ENCODE measurements around the gene HNRNPH1. TPM values are rescaled to one million over a fixed set of nuclear protein-coding genes. Genes with fewer than 3 reads are reported as not detected.

HNRNPH1 gene
- total and polyA plus RNA-seq, 4 donors = 185 to 1,791 (median 306) TPM

DNA sequence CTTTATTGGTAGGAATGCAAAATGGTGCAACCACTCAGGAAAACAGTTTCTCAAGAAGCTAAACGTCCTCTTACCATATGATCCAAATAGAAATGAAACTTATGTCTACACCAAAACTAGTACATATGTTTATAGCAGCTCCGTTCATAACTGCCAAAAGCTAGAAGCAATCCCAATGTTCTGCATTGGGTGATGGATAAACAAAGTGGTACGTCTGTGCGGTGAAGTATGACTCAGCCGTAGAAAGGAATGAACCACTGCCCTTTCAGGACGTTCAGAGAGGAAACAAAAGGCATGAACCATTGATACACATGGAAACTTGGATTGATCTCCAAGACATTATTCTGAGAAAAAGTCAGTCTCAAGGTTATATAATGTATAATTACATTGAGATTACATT is 27.6 kb downstream of the HNRNPH1 start:
- H3K4me1 ChIP-seq (ENCODE audit: control insufficient read depth in 5 of 5, insufficient read depth in 5 of 5, low read length in 5 of 5) = no peaks in the 10 kb centered on the region
- no peak overlapping the region for H3K4me3 ChIP-seq
- WGBS, 2 donors = 80 to 82% methylated on average over 6 of the region's 6 CpGs
- no peak for ATAC-seq (ENCODE audit: insufficient read depth, low FRiP score)
- no peak overlapping the region for H3K27ac ChIP-seq (ENCODE audit: low read depth in 1 of 2, low read length in 1 of 2)
- H3K27me3 ChIP-seq (ENCODE audit: control insufficient read depth in 3 of 3, insufficient read depth in 3 of 3, low read length in 2 of 3) = no peaks in the 10 kb centered on the region
- no peaks in the 10 kb centered on the region for H3K9me3 ChIP-seq (ENCODE audit: control insufficient read depth in 4 of 4, insufficient read depth in 3 of 4, low read length in 3 of 4)
- TF ChIP-seq, protein P1, sequence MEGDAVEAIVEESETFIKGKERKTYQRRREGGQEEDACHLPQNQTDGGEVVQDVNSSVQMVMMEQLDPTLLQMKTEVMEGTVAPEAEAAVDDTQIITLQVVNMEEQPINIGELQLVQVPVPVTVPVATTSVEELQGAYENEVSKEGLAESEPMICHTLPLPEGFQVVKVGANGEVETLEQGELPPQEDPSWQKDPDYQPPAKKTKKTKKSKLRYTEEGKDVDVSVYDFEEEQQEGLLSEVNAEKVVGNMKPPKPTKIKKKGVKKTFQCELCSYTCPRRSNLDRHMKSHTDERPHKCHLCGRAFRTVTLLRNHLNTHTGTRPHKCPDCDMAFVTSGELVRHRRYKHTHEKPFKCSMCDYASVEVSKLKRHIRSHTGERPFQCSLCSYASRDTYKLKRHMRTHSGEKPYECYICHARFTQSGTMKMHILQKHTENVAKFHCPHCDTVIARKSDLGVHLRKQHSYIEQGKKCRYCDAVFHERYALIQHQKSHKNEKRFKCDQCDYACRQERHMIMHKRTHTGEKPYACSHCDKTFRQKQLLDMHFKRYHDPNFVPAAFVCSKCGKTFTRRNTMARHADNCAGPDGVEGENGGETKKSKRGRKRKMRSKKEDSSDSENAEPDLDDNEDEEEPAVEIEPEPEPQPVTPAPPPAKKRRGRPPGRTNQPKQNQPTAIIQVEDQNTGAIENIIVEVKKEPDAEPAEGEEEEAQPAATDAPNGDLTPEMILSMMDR (IDR thresholded peaks at IDR 0.05; ENCODE audit: control extremely low read depth, extremely low read depth) = no peak
- H3K9ac ChIP-seq (ENCODE audit: insufficient read depth in 1 of 2, low read length in 2 of 2) = no peak overlapping the region
- no peak for DNase-seq
- H3K36me3 ChIP-seq (ENCODE audit: control insufficient read depth in 4 of 4, insufficient read depth in 4 of 4, low read length in 4 of 4) = peaks cover 30 to 62% (median 38%) of the 10 kb centered on the region in 4 donors

GRCh38 chr5:179588166-179588565 is 35.3 kb downstream of the HNRNPH1 start:
- H3K4me3 ChIP-seq = no peak overlapping the region
- H3K9me3 ChIP-seq (ENCODE audit: control insufficient read depth in 4 of 4, insufficient read depth in 3 of 4, low read length in 3 of 4) = no peaks in the 10 kb centered on the region
- 93% methylated on average over 3 of the region's 3 CpGs for WGBS, 2 donors
- no peaks in the 10 kb centered on the region for H3K4me1 ChIP-seq (ENCODE audit: control insufficient read depth in 5 of 5, insufficient read depth in 5 of 5, low read length in 5 of 5)
- DNase-seq (no peak), ATAC-seq (ENCODE audit: insufficient read depth, low FRiP score) (no peak)
- TF ChIP-seq, protein P1 (IDR thresholded peaks at IDR 0.05; ENCODE audit: control extremely low read depth, extremely low read depth) = no peak
- H3K27me3 ChIP-seq (ENCODE audit: control insufficient read depth in 3 of 3, insufficient read depth in 3 of 3, low read length in 2 of 3) = no peaks in the 10 kb centered on the region
- no peak overlapping the region for H3K27ac ChIP-seq (ENCODE audit: low read depth in 1 of 2, low read length in 1 of 2)
- peaks cover 25 to 43% (median 35%) of the 10 kb centered on the region in 4 donors for H3K36me3 ChIP-seq (ENCODE audit: control insufficient read depth in 4 of 4, insufficient read depth in 4 of 4, low read length in 4 of 4)
- H3K9ac ChIP-seq (ENCODE audit: insufficient read depth in 1 of 2, low read length in 2 of 2) = no peak overlapping the region

DNA sequence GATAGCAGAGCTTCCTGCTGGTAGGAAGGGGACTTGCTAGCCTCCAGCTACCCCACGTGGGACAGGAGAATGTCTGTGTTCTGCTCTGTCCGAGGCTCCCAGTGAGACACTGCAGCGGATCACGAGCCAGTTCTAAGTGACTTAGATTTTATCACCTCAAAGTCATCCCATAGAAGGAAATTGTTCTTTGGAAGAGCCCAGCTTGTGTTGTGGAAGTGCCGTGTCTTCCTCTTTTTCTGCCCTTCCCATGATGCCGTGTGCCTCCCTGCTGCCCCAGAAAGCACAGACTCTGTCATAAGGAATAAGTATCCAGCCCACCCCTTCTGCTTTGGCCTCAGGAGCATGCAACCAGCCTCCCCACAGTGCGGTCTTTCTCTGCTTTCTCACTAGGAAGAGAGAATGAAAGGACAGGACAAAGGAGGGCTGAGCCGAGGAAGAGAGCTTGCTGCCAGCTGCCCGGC is 37.5 kb downstream of the HNRNPH1 start:
- DNase-seq (no peak), ATAC-seq (ENCODE audit: insufficient read depth, low FRiP score) (no peak)
- Histone ChIP-seq H3K27me3 (ENCODE audit: control insufficient read depth in 3 of 3, insufficient read depth in 3 of 3, low read length in 2 of 3) (no peaks in the 10 kb centered on the region), H3K36me3 (ENCODE audit: control insufficient read depth in 4 of 4, insufficient read depth in 4 of 4, low read length in 4 of 4) (peaks cover 18 to 35% (median 32%) of the 10 kb centered on the region in 4 donors), H3K9ac (ENCODE audit: insufficient read depth in 1 of 2, low read length in 2 of 2) (no peak overlapping the region), H3K4me3 (no peak overlapping the region), H3K9me3 (ENCODE audit: control insufficient read depth in 4 of 4, insufficient read depth in 3 of 4, low read length in 3 of 4) (no peaks in the 10 kb centered on the region), H3K27ac (ENCODE audit: low read depth in 1 of 2, low read length in 1 of 2) (no peak overlapping the region), H3K4me1 (ENCODE audit: control insufficient read depth in 5 of 5, insufficient read depth in 5 of 5, low read length in 5 of 5) (no peaks in the 10 kb centered on the region)
- TF ChIP-seq, protein P1 (IDR thresholded peaks at IDR 0.05; ENCODE audit: control extremely low read depth, extremely low read depth) = no peak
- WGBS, 2 donors = 59 to 78% methylated on average over 9 of the region's 9 CpGs
